KG1 (cell line): ENCODE measurements around the gene EIF3I.
"Not testable (repeated sequence)": the region's sequence is repeated elsewhere in the genome, so short reads cannot be mapped to it uniquely, and the experiment has no call there.

Experiments used
- DNase-seq: peaks from one replicate; lab custom pipeline; 2025; lab: John Stamatoyannopoulos, UW

The EIF3I gene

GRCh38 chr1:32232558-32233304 lies 10.5 kb downstream of the EIF3I start:
- no peak for DNase-seq

DNA sequence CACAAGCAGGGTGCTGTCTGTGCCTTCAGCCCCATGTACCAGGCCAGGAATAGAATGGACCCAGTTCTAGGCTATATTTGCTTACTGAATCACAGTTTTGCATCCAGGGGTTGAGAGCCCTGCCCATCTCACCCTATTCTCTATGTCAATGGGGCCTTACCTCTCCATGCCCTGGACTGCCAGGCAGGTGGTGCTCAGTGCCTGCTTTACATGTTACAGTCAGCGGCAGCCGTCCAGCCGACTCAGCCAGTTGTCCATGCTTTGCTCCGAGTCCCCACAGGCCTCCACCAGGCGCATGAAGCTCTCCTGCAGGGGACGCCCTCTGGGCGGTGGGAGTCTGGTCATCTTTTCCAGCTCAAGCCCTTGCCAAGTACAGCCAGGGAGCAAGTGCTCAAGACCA lies 12.6 kb downstream of the EIF3I start:
- DNase-seq = no peak

GRCh38 chr1:32239337-32239736 lies 17.1 kb downstream of the EIF3I start:
- DNase-seq = no peak

- DNase-seq = no peak
Observed at GRCh38 chr1:32239790-32240139, 17.6 kb downstream of the EIF3I start.

DNA sequence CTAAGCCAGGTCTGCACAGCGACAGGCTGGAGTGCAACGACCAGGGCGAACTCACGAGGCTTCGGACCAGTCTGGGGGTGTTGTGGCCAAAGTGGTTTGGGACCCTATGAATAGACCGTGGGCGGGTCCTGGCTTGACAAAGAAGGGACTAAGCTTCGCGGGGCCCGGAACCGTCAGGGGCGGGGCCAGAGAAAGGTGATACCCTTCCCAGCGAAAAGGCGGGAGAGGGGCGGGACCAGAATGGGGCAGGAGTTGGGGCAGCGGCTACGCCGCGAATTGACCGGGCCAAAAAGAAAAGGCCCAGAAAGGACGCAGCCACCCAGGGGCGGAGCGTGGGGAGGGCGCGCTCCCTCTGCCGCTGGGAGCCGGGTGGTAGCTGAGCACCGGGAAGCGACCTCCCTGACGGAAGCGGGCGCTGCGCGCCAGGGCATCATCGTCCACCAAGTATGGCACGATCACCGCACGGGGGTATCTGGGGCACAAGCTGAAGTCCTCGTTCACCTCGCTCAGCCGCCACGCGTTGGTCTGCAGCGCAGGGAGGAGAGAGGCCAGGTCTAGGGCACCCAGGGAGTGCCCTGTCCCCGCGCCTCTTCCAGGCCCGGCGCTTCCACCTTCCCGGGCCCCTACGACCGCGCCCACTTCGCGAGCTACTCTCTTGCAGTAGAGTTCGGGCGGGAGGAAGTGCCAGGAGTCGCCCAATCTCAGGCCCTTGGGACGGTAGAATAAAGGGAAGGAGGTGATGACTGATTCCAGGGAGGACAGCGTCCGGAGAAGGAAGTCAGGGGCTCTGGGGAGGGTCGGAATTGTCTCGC lies 18.1 kb downstream of the EIF3I start:
- no peak for DNase-seq

GRCh38 chr1:32241001-32241763 lies 19.0 kb downstream of the EIF3I start:
- DNase-seq = no peak

DNA sequence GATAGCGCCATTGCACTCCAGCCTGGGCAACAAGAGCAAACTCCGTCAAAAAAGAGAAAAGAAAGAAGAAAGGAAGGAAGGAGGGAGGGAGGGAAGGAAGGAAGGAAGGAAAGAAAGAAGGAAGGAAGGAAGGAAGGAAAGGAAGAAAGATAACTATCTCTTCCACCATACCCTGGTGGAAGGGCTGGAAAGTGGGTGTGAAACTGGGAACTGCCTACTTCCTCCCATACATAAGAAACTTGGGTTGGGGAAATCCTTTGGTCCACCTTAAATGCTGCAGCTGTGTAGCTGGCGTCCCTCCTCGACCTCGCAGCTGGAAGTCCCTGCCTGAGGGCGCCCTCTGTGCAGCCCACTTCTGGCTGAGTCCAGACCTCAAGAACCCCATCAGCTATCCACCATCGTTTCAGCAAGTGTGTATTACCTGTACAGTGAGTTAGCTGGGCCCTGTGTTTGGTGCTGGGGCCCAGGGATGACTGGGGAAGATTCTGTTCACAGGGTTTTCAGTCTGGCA lies 20.2 kb downstream of the EIF3I start:
- no peak for DNase-seq

DNA sequence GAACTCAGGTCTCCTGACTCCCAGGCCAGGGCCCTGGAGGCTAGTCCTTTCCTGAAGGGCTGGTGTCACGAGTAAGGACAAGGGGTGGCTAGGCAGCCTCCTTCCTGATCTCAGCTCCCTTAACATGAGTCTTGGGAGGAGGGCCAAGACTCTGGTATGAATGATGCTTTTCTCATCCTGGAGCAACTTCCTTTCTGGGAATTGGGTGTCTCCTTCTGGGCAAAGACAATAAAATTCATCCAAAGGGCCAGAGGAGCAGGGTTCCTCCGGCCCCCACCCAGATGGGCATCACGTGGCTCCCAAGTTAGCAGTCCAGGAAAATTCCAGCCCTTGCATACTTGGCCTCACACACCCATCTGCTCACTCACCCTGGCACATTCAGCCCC lies 24.7 kb downstream of the EIF3I start, which contains the start of gene FAM167B:
FAM167B (plus strand) TSS at position 335 of the 386 bp plus-strand sequence. CDS start 200 bp downstream, outside the sequence.
- DNase-seq = no peak

DNA sequence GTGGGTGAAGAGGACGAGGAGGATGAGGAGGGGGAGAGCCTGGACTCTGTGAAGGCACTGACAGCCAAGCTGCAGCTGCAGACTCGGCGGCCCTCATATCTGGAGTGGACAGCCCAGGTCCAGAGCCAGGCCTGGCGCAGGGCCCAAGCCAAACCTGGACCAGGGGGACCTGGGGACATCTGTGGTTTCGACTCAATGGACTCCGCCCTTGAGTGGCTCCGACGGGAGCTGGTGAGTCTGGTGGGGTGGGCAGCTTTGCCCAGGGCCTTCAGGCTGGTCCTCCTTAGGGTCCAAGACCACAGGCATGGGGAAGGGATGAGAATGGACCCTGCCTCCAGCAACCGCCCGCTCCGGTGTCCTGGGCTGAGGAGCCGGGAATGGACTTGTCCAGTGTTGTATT lies 25.2 kb downstream of the EIF3I start:
- no peak for DNase-seq

- no peak for DNase-seq
Observed at GRCh38 chr1:32247983-32248889, 26.0 kb downstream of the EIF3I start.

DNA sequence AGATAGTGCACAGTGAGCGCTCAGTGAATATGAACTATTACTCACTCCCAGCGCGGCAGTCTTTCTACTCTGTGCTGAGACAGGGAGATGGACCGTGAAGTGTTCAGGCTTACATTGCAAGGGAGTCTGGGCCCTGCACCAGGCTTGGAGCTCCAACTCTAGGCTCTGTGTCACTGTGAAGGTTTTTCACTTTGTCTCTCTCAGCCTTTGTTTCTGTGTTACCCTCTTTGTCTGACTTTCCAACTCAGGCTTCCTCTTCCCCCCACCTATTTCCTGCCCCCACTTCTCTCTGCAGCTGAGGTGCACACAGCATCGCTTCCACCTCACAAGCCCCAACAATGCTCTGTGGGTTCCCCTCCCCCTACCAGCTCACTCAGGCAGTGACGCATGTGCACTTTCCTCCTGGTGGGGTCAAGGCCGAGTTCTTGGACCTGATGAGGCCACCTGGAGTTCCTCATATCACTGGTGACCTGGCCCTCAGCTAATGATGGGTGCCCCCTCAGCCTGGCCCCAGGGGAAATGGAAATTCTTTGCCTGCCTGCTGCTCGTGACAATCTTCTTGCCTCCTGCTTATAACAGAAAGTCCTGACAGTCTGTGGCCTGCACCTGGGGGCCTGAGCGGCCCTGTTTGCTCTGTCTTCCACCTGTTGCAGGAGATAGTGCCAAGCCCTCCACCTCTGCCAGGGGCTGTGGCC lies 27.8 kb downstream of the EIF3I start:
- peak; percentile 68 for DNase-seq

DNA sequence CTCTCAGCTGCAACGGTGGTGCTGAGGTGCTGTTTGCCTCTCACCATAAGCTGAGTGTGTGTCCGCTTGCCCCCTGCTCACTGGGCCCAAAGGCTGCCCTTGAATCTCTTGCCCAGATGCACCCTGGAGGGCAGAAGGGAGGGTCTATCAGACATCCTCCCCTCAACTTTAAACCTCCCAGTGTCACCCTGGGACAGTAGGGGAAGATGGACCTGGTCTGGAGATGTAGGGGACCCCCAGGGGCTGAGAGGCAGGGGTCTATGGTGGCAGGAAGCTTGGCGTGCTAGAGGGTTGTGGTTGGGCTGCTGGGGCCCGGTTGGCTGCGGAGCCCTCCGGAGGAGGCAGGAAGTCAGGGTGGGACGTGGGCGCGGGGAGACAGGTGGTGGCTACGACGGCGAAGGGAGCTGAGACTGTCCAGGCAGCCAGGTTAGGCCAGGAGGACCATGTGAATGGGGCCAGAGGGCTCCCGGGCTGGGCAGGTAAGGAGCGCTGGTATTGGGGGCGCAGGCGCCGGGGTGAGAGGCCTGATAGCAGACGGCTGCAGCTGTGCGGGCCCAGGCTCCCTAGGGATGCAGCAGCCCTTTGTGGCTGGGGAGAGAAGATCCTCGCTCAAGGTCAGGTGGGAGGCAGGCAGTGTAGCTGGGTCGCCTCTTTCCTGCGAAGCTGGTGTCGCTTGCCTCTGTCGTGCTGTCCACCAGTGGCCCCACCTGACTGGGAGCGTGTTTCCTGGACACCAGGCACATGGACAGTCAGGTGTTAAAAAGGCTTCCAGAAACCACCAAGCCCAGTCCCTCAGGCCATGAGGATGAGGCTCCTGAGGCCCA lies 28.9 kb downstream of the EIF3I start, which contains the start of gene LCK:
LCK (plus strand) TSS at position 373 of the 824 bp plus-strand sequence. CDS start 23,065 bp downstream, outside the sequence.
- DNase-seq = no peak

- no peak for DNase-seq
Observed at GRCh38 chr1:32255072-32256071, 33.2 kb downstream of the EIF3I start.

- DNase-seq = no peak
Observed at GRCh38 chr1:32256473-32257226, 34.4 kb downstream of the EIF3I start.

DNA sequence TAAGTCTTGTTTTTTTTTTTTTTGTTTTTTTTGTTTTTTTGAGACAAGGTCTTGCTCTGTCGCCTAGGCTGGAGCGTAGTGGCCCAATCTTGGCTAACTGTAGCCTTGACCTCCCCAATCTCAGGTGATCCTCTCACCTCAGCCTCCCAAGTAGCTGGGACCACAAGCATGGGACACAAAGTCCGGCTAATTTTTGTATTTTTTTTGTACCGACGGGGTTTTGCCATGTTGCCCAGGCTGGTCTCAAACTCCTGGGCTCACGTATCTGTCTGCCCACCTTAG lies 35.0 kb downstream of the EIF3I start:
- DNase-seq = no peak

DNA sequence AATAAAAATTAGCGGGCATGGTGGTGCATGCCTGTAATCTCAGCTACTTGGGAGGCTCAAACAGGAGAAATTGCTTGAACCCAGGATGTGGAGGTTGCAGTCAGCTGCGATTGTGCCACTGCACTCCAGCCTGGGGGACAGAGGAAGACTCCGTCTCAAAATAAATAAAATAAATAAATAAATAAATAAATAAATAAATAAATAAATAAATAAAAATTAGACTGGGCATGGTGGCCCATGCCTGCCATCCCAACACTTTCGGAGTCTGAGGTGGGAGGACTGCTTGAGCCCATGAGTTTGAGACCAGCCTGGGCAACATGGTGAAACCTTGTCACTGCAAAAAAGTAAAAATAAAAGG lies 41.0 kb downstream of the EIF3I start:
- not testable (repeated sequence) for DNase-seq

DNA sequence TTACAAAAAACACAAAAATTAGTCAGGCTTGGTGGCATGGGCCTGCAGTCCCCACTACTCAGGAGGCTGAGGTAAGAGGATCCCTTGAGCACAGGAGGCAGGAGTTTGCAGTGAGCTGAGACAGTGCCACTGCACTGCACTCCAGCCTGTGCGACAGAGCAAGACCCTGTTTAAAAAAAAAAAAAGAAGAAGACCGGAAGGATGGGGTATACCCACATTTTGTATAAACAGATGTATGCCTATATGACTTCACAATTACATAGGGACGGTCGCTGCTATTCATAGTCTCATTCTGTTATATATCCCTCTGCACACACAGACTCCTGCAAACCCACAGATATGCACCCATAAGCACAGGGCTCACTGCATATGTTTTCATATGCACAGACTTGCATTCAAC lies 41.5 kb downstream of the EIF3I start:
- no peak for DNase-seq

GRCh38 chr1:32265846-32266245 lies 43.6 kb downstream of the EIF3I start:
- DNase-seq = no peak
